GM21526 (cell line): ENCODE measurements around the gene NPTX1.

Experiments used
- ATAC-seq: cut with Tn5 transposase; IDR thresholded peaks from one replicate; pipeline ENCODE4 v1.9.1; 2021; ENCODE audit warnings: moderate library complexity; ENCODE audit not compliant: unreplicated experiment, low FRiP score

Gene NPTX1

GRCh38 chr17:80463784-80464400, 12.5 kb downstream of the NPTX1 start:
- ATAC-seq, result no peak

DNA sequence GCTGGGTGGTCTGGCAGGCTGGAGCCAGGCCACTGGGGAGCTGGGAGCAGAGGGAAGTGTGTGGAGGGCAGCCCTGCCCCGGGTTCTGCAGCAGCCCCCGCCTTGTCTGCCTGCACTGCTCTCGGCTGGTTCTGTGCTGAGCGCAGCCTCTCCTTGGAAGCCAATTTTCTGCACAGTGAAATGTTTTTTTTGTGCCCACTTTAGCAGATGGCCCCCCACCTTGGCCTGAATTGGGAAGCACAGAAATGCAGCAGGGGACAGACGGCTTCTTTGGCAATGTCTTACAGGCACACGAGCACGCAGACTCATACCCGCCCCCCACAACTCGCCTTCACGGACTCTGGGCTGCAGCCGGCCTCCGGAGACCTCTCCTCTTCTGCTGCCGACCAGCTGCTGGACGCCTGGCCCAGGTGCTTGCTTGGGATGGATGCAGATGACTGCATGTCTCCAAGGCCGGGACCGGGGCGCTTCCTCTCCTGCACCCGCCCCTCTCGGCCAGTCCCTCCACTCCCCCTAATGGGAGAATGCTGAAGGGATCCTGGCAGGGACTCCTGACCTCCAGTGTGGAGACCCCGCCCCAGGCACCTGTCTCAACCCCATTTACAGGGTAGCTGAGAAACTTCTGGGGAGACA, 14.8 kb downstream of the NPTX1 start:
- ATAC-seq, result no peak

DNA sequence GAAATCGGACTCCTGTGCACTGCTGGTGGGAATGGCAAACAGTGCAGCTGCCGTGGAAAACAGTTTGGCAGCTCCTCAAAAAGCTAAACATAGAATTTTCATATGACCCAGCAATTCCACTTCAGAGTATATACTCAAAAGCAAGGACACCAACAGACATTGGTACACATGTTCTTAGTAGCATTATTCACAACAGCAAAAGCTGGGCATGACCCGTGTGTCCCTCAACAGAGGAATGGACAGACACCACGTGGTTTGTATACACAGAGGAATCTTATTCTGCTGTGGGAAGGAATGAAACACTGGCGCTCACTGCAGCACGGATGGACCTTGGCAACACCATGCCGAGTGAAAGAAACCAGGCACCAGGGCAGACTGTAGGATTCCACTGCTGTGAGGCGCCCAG, 16.0 kb downstream of the NPTX1 start:
- ATAC-seq, result no peak

GRCh38 chr17:80459234-80459633, 17.2 kb downstream of the NPTX1 start:
- no peak for ATAC-seq

DNA sequence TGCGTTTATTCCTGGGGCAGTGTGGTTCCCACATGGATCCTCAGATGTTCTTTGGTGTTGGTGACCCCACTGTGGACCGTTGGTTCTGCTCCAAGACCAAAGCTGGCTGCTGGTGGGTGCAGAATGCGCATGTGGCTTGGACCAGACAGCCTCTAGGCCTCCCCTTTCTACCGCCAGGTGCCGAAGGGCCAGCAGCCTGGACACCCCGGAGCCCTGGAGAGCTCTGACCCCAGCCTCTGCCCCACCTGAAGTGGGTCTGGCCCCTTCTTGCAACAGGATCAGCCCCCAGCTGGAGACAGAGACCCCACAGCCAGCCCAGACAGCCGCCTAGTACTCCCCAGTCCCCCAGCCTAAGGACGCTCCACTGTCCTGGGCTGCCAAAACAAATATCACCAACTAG, 18.4 kb downstream of the NPTX1 start:
- ATAC-seq, result no peak

- no peak for ATAC-seq
These were observed 19.1 kb downstream of the NPTX1 start for GRCh38 chr17:80457236-80457856.

DNA sequence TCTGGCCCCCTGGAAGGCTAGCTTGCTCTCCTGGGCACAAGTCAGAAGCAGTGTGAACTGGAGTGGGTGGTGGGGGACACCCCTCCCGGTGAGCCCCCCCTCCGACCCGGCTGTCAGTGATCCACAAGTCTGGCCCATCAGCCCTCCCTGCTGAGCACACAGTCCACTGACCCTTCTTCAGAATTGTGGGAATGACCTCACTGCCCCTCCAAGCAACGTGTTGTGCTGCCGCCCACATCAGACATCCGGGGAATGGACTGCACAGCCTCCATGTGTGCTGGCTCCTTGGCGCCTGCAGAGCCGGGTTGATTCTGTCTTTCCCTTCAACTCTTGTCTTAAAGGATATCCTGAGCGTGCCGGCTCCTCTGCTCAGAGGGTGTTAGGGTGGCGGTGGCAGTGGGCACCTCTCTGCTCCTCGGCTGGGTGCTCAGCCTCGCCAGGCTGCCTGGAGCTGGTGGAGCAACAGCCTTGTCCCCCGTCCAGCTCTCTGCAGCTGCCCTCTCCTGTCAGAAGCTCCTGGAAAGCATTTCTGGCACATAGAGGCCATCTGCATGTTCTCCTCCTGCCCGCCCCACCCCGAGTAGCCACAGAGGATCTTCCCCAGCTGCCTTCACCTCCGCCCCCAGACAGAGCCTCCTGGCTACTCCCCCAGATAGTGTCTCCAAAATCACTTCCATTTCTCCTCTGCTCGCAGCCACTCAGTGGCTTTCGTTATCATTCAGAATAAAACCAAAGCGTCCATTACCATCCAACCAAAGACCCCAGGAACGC, 19.8 kb downstream of the NPTX1 start:
- no peak for ATAC-seq

DNA sequence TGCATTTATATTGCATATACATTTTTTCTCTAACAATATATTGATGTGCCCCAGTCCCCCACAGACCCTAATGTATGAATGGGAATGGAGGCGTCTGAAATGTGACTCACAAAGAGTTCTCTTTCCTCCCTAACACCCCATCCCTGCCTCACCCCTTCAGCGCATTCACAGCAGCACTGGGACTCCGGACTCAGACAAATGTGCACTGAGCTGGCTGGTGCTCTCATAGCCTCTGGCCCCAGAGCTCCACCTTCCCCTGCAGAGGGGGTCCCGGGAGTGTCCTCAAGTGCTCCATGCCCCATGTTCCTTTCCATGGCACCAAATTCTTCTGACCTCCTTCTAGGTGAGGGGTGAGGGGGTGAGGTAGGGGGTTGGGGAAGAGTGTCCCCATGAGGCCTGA, 20.6 kb downstream of the NPTX1 start:
- ATAC-seq, result no peak

DNA sequence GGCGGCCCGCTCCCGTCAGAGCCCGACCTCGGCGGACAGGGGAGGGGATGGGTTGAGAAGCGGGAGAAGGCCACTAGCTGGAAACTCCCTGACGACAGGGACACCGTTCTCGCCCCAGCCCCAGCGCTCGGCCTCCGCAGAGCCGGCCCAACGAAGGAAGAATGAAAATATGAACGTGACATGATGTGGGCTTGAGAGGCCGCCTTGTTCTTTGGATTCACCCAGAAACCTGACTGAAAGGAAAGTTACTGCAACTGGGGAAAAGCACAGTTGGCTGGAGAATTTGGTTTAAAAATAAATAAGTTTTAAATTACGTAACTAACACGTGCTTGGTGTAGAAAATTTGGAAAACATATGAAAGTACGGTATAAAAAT, 21.1 kb downstream of the NPTX1 start:
- ATAC-seq, result no peak

- ATAC-seq, result peak; percentile 78
These were observed 21.7 kb downstream of the NPTX1 start for GRCh38 chr17:80454557-80455335.

DNA sequence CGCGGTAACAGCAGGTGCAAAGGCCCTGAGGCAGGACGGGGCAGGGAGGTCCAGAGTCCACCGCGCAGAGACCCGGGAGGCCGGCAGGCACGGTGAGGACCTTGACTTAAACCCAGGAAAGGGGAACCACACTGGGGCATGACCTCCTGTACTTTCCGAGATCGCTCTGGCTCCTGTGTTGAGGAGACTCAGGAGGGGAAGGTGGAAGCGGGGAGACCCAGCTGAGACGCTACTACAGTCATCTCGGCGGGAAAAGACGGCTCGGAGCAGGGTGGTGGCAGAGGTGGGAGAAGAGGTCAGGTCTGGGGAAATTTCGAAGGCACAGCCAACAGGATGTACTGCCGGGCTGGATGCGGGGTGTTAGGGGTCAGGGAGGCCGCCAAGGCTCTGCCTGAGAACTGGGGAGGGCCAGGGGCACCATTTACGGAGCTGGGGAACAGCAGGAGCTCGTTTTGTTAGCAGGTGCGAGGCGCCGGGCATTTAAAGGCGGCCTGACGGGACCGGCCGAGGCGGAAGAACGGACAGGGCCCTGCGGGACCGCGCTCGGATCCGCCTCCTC, 22.3 kb downstream of the NPTX1 start:
- ATAC-seq, result no peak

DNA sequence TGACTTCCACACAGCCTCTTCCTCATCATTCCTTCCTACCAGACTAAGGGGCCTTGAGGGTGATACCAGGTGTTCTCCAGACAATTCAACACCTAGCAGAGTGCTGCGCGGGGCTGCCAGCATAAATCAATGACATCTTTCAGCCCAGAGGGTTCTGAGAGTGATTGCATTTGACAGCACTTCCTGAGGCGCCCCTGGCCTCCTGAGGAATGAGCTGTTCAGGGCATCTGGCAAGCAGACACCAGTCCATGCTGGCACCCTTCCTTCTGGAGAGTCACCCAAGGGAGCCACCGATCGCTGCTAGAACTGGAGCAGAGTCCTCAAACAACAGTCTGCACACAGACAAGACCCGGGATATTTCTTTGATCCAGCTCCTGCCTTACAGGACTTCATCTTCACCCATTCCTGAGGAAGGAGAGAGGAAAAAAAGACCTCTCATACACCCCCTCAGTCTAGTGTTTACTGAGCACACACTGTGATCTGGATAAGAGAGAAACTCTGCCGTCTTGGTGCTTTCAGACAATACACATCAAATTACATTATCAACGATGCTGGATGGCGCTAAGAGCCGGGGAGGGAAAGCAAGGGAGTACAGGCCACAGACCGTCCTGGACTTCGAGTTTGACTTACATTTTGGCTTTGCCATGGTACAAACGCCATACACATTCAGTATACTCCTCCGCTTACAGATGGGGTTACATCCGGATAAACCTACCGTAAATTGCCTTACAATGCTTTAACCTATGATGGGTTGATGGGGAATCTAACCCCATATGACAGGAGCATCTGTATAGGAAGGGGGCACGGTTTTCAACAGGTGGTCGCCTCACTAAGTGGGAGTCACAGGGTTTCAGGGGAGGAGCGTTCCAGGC, 23.0 kb downstream of the NPTX1 start:
- no peak for ATAC-seq

DNA sequence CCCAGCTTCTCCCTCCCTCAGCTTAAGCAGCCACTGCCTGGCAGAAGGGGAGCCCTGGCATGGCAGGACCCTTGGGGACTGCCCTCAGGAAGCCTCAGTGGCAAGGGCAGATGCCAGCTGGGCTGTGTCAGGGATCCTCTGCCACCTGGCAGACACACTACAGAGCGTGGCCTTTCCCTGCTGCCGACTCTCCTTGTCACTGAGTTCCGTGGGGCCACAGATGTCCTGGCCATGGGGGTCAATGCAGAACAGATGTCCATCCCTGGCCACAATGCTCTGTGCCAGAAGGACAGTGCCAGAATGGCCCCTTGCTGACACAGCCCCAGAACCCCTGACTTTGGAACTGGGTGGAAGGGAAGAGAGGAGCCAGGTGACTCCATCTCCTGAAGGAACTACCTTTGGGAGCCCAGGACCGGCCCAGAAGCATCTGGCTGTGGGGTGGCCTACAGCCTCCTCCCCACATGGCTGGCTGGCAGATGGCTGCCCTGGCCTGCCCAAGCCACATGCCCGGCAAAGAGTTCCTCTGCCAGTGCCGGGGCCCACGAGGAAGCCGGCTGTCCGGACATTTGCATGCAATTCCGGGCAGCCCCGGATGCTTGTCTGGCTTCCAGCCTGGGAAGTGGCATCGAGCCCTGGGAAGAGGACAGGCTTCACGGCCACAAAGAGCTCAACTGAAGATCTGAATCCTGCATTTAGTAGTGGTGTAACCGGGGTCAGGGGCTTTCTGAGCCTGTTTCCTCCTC, 24.1 kb downstream of the NPTX1 start:
- no peak for ATAC-seq

GRCh38 chr17:80451104-80451775, 25.2 kb downstream of the NPTX1 start:
- no peak for ATAC-seq

GRCh38 chr17:80449930-80450576, 26.4 kb downstream of the NPTX1 start:
- no peak for ATAC-seq

DNA sequence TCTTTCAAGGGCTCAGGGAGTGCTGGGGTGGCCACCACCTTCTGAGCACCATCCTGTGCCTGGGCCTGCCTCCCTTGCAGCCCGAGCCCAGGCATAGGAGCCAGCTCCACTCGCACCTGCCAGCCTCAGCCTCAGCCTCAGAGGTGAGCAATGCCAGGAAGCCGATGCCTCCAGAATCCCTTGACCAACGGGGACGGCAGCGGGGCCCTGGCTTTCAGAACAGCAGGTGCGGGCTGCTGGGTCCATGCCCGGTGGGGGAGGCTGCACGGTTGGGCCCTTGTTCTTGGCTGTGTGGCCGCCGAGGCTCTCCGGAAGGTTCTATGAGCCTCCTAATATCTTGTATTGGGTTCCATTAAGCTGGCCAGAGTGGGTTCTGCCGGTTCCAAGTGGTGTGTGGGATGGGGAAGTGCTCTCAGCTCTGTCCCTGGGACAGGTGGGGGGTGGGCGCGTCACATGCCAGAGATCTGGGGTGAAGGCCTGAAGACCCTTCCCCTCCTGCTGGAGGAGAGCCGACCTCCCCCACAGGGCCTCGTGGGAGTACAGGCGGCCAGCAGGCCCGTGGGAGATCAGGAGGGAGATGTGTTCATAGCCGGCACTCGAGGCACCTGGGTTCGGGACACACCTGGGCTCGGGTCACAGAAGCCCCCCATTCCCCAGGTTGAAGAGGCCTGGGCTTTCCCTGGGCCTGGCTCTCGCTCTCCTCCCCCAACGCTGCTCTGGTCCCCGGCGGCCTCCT, 27.0 kb downstream of the NPTX1 start:
- no peak for ATAC-seq

- ATAC-seq, result no peak
These were observed 28.6 kb downstream of the NPTX1 start for GRCh38 chr17:80447790-80448189.
